OCI-LY1 (cell line): Measurements from ENCODE around the gene DPT.

Experiments
- H2AFZ ChIP-seq: fragments of 200-600 bp; sonication (generic), shearing (Covaris generic); 2 replicates; pipeline ENCODE4 v1.6.0; 2014; ENCODE audit warnings: antibody characterized with exemption, mild to moderate bottlenecking, low read length
- H3F3A ChIP-seq: fragments of 200-600 bp; sonication (generic), shearing (Covaris generic); 2 replicates; pipeline ENCODE4 v1.6.0; 2014; ENCODE audit warnings: mild to moderate bottlenecking, antibody characterized with exemption, low read length, moderate library complexity; ENCODE audit not compliant: insufficient read depth
- H3K27ac ChIP-seq: fragments of 200-600 bp; sonication (generic); 2 replicates; pipeline ENCODE4 v1.5.1; 2014; ENCODE audit warnings: low read length, mixed run types, mild to moderate bottlenecking, low read depth; ENCODE audit not compliant: poor library complexity, severe bottlenecking
- H3K27me3 ChIP-seq: fragments of 200-600 bp; sonication (generic); 2 replicates; pipeline ENCODE4 v1.6.0; 2014; ENCODE audit warnings: antibody characterized with exemption, mild to moderate bottlenecking, low read length, moderate library complexity; ENCODE audit not compliant: insufficient read depth
- H3K36me3 ChIP-seq: fragments of 200-600 bp; sonication (generic); 2 replicates; pipeline ENCODE4 v1.6.1; 2014; ENCODE audit warnings: mild to moderate bottlenecking, antibody characterized with exemption, low read length, moderate library complexity, mixed read lengths; ENCODE audit not compliant: insufficient read depth
- H3K4me1 ChIP-seq: fragments of 200-600 bp; sonication (generic); 2 replicates; pipeline ENCODE4 v1.5.1; 2014; ENCODE audit warnings: mild to moderate bottlenecking, low read length, moderate library complexity; ENCODE audit not compliant: insufficient read depth, severe bottlenecking
- H3K4me2 ChIP-seq: fragments of 200-600 bp; sonication (generic), shearing (Covaris generic); 2 replicates; pipeline ENCODE4 v1.6.1; 2014; ENCODE audit warnings: low read length
- H3K4me3 ChIP-seq: fragments of 200-600 bp; sonication (generic); 2 replicates; pipeline ENCODE4 v1.5.1; 2014; ENCODE audit warnings: low read length, low read depth, mild to moderate bottlenecking, mixed read lengths; ENCODE audit not compliant: poor library complexity, severe bottlenecking
- H3K79me2 ChIP-seq: fragments of 200-600 bp; shearing (Covaris generic); 2 replicates; pipeline ENCODE4 v1.6.1; 2016; ENCODE audit warnings: mixed run types, low read length, mixed read lengths; ENCODE audit not compliant: insufficient read depth
- H3K9ac ChIP-seq: fragments of 200-600 bp; sonication (generic), shearing (Covaris generic); 2 replicates; pipeline ENCODE4 v1.6.1; 2014; ENCODE audit warnings: mild to moderate bottlenecking, low read length, mixed read lengths
- H3K9me2 ChIP-seq: fragments of 200-600 bp; sonication (generic), shearing (Covaris generic); 2 replicates; pipeline ENCODE4 v1.6.1; 2014; ENCODE audit warnings: low read depth, mild to moderate bottlenecking, low read length, mixed read lengths
- H3K9me3 ChIP-seq: fragments of 200-600 bp; shearing (Covaris generic); 2 replicates; pipeline ENCODE4 v1.6.1; 2014; ENCODE audit warnings: low read length, mixed read lengths
- H4K20me1 ChIP-seq: fragments of 200-600 bp; sonication (generic), shearing (Covaris generic); 2 replicates; pipeline ENCODE4 v1.6.0; 2016; ENCODE audit warnings: mild to moderate bottlenecking, low read length; ENCODE audit not compliant: insufficient read depth
- CTCF ChIP-seq: fragments of 200-600 bp; sonication (generic), shearing (Covaris generic); IDR thresholded peaks from 2 replicates; pipeline ENCODE4 v1.5.1; 2017; ENCODE audit warnings: mild to moderate bottlenecking, antibody characterized with exemption, low read length, moderate library complexity, mixed read lengths
- EZH2 ChIP-seq: fragments of 200-600 bp; sonication (generic), shearing (Covaris generic); IDR thresholded peaks from 2 replicates; pipeline ENCODE4 v1.8.0; 2017; ENCODE audit warnings: borderline replicate concordance, mixed run types, mild to moderate bottlenecking, antibody characterized with exemption, low read length, moderate library complexity, mixed read lengths

The DPT gene

GRCh38 chr1:168767894-168768584 is 39.0 kb upstream of the DPT start:
- Histone ChIP-seq H3K27me3 (no peaks in the 10 kb centered on the region), H3K4me3 (no peak overlapping the region), H3K79me2 (no peaks in the 10 kb centered on the region), H3K9me2 (no peaks in the 10 kb centered on the region), H4K20me1 (no peaks in the 10 kb centered on the region), H3K9ac (no peak overlapping the region), H3K4me2 (no peak overlapping the region), H3K27ac (no peak overlapping the region), H3F3A (no peaks in the 10 kb centered on the region), H3K9me3 (no peaks in the 10 kb centered on the region), H3K4me1 (no peaks in the 10 kb centered on the region), H3K36me3 (no peaks in the 10 kb centered on the region), H2AFZ (no peak overlapping the region)
- TF ChIP-seq EZH2 = no peak
- no peak for TF ChIP-seq CTCF

- no peak overlapping the region for H3K27ac ChIP-seq
- H3K79me2 ChIP-seq = no peaks in the 10 kb centered on the region
- H2AFZ ChIP-seq = no peak overlapping the region
- TF ChIP-seq EZH2 (no peak), CTCF (no peak)
- no peaks in the 10 kb centered on the region for H3K4me1 ChIP-seq
- no peaks in the 10 kb centered on the region for H3K36me3 ChIP-seq
- no peaks in the 10 kb centered on the region for H3K27me3 ChIP-seq
- no peaks in the 10 kb centered on the region for H3K9me2 ChIP-seq
- no peak overlapping the region for H3K4me2 ChIP-seq
- no peaks in the 10 kb centered on the region for H3K9me3 ChIP-seq
- H4K20me1 ChIP-seq = no peaks in the 10 kb centered on the region
- H3F3A ChIP-seq = no peaks in the 10 kb centered on the region
- no peak overlapping the region for H3K9ac ChIP-seq
- no peak overlapping the region for H3K4me3 ChIP-seq
Observed at GRCh38 chr1:168766568-168766967, 37.6 kb upstream of the DPT start.

- Histone ChIP-seq H3F3A (no peaks in the 10 kb centered on the region), H3K4me2 (no peak overlapping the region), H3K27ac (no peak overlapping the region)
Observed at GRCh38 chr1:168763031-168763430, 34.0 kb upstream of the DPT start.

More at GRCh38 chr1:168763031-168763430, 34.0 kb upstream of the DPT start:
- Histone ChIP-seq H4K20me1 (no peaks in the 10 kb centered on the region), H3K27me3 (no peaks in the 10 kb centered on the region), H3K4me3 (no peak overlapping the region), H3K9me3 (no peaks in the 10 kb centered on the region), H3K79me2 (no peaks in the 10 kb centered on the region), H2AFZ (no peak overlapping the region), H3K9me2 (no peaks in the 10 kb centered on the region), H3K4me1 (no peaks in the 10 kb centered on the region), H3K36me3 (no peaks in the 10 kb centered on the region), H3K9ac (no peak overlapping the region)
- TF ChIP-seq CTCF (no peak), EZH2 (no peak)
